Peyer's patch (tissue), 4 donors: ENCODE results near the gene RGS19.

Experiments used
- POLR2A ChIP-seq, 2 donors: fragments of 450-650 bp; IDR thresholded peaks; one replicate each; pipeline ENCODE4 v1.5.1; 2017; ENCODE audit warnings: antibody characterized with exemption in 2 of 2, mild to moderate bottlenecking in 2 of 2, moderate library complexity in 2 of 2
- TF ChIP-seq, protein P1 (sequence below), 6 experiments: fragments of 450-650 bp in 4 of 6; fragments of 200-600 bp in 2 of 6; sonication (generic) in 1 of 6; IDR thresholded peaks; one replicate each; pipeline ENCODE4 v1.5.1; 2017 to 2019; ENCODE audit warnings: antibody characterized with exemption in 6 of 6, mild to moderate bottlenecking in 3 of 6, moderate library complexity in 1 of 6

DNA sequence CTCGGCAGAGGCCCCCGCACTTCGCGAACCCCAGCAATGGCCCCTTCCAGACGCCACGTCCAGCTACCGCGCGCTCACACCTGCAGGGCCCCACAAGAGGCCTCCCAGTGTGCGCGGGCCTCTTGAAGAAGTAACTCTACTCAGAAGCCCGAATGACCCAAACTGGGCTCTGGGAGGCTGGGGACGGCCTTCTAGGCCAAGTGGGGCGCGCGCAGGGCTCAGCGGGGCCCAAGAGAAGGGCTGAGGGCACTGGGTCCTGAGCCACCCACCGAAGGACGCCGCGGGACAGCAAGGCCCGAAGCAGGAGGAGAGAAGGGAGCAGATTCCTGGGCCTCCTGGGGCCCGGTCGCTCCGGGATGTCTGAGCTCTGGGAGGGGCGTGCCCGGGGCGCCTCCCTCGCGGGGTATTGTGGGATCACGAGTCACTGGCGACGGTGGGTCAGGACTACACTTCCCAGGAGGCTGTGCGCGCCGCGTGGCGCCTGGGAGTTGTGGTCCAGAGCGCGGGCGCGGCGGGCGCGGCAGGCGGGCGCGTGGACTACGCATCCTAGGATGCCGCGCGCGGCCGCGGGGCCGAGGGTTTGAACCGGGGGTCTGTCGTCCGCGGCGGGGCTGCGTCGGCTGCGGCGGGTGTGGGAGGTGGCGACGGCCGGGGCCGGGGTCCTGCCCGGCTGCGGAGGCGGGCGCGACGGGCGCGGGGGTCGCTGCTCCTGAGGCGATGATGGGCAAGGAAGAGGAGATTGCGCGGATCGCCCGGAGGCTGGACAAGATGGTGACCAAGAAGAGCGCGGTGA is 16.5 kb downstream of the RGS19 start, which contains the start of gene TCEA2:
- TF ChIP-seq, protein P1, sequence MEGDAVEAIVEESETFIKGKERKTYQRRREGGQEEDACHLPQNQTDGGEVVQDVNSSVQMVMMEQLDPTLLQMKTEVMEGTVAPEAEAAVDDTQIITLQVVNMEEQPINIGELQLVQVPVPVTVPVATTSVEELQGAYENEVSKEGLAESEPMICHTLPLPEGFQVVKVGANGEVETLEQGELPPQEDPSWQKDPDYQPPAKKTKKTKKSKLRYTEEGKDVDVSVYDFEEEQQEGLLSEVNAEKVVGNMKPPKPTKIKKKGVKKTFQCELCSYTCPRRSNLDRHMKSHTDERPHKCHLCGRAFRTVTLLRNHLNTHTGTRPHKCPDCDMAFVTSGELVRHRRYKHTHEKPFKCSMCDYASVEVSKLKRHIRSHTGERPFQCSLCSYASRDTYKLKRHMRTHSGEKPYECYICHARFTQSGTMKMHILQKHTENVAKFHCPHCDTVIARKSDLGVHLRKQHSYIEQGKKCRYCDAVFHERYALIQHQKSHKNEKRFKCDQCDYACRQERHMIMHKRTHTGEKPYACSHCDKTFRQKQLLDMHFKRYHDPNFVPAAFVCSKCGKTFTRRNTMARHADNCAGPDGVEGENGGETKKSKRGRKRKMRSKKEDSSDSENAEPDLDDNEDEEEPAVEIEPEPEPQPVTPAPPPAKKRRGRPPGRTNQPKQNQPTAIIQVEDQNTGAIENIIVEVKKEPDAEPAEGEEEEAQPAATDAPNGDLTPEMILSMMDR (IDR thresholded peaks at IDR 0.05): no peak
- peak; percentile 72 to 73 for TF ChIP-seq POLR2A (IDR thresholded peaks at IDR 0.05)
